ENCODE data around the gene SPEN. TPM values are rescaled to one million over a fixed set of nuclear protein-coding genes. Genes with fewer than 3 reads are reported as not detected.

SPEN gene
- total RNA-seq, 1 donor from 2014 or later: 55.2 TPM

GRCh38 chr1:15851210-15852035 is 3.9 kb downstream of the SPEN start:
- H3K36me3 ChIP-seq: no peaks in the 10 kb centered on the region
- no peak for DNase-seq (ENCODE audit: extremely low spot score in 2 of 2)
- no peak for TF ChIP-seq POLR2A (IDR thresholded peaks at IDR 0.05)
- TF ChIP-seq POLR2AphosphoS5 (IDR thresholded peaks at IDR 0.05; ENCODE audit: insufficient read depth in 1 of 2, low read depth in 1 of 2): no peak
- TF ChIP-seq CTCF (IDR thresholded peaks at IDR 0.05): no peak
- no peak overlapping the region for H3K4me3 ChIP-seq
- H3K4me1 ChIP-seq: peaks cover 68% of the 10 kb centered on the region
- H3K27me3 ChIP-seq: no peaks in the 10 kb centered on the region
- intact Hi-C loops (cut with DNase I): no loop called here
- H3K27ac ChIP-seq: peak overlapping the region; percentile 96
- no peaks in the 10 kb centered on the region for H3K9me3 ChIP-seq

- peaks cover 68% of the 10 kb centered on the region for H3K4me1 ChIP-seq
- intact Hi-C loops (cut with DNase I): no loop called here
These were observed 4.7 kb downstream of the SPEN start for GRCh38 chr1:15852036-15852827.

GRCh38 chr1:15852828-15853302 is 5.4 kb downstream of the SPEN start:
- DNase-seq (ENCODE audit: extremely low spot score in 2 of 2): no peak
- Histone ChIP-seq H3K4me1 (peaks cover 75% of the 10 kb centered on the region), H3K27me3 (no peaks in the 10 kb centered on the region), H3K36me3 (no peaks in the 10 kb centered on the region), H3K9me3 (no peaks in the 10 kb centered on the region), H3K27ac (no peak overlapping the region), H3K4me3 (no peak overlapping the region)
- intact Hi-C loops (cut with DNase I): no loop called here
- TF ChIP-seq POLR2AphosphoS5 (IDR thresholded peaks at IDR 0.05; ENCODE audit: insufficient read depth in 1 of 2, low read depth in 1 of 2) (no peak), CTCF (IDR thresholded peaks at IDR 0.05) (no peak), POLR2A (IDR thresholded peaks at IDR 0.05) (no peak)

More at GRCh38 chr1:15852036-15852827, 4.7 kb downstream of the SPEN start:
- H3K27me3 ChIP-seq: no peaks in the 10 kb centered on the region
- no peak for DNase-seq (ENCODE audit: extremely low spot score in 2 of 2)
- no peaks in the 10 kb centered on the region for H3K36me3 ChIP-seq
- H3K9me3 ChIP-seq: no peaks in the 10 kb centered on the region
- H3K4me3 ChIP-seq: no peak overlapping the region
- TF ChIP-seq POLR2AphosphoS5 (IDR thresholded peaks at IDR 0.05; ENCODE audit: insufficient read depth in 1 of 2, low read depth in 1 of 2): no peak
- TF ChIP-seq CTCF (IDR thresholded peaks at IDR 0.05): no peak
- no peak for TF ChIP-seq POLR2A (IDR thresholded peaks at IDR 0.05)
- H3K27ac ChIP-seq: peak overlapping the region; percentile 49

GRCh38 chr1:15856888-15857287 is 9.4 kb downstream of the SPEN start:
- no peaks in the 10 kb centered on the region for H3K9me3 ChIP-seq
- DNase-seq (ENCODE audit: extremely low spot score in 2 of 2): no peak
- intact Hi-C loops (cut with DNase I): no loop called here
- peaks cover 69% of the 10 kb centered on the region for H3K4me1 ChIP-seq
- H3K27ac ChIP-seq: no peak overlapping the region
- H3K4me3 ChIP-seq: no peak overlapping the region
- TF ChIP-seq CTCF (IDR thresholded peaks at IDR 0.05) (no peak), POLR2AphosphoS5 (IDR thresholded peaks at IDR 0.05; ENCODE audit: insufficient read depth in 1 of 2, low read depth in 1 of 2) (no peak), POLR2A (IDR thresholded peaks at IDR 0.05) (no peak)
- no peaks in the 10 kb centered on the region for H3K27me3 ChIP-seq
- no peaks in the 10 kb centered on the region for H3K36me3 ChIP-seq

Data from vagina (tissue), 2 donors.